ENCODE data around the gene DDRGK1.
"Not testable (repeated sequence)": the region's sequence is repeated elsewhere in the genome, so short reads cannot be mapped to it uniquely, and the experiment has no call there.

DDRGK1 gene

DNA sequence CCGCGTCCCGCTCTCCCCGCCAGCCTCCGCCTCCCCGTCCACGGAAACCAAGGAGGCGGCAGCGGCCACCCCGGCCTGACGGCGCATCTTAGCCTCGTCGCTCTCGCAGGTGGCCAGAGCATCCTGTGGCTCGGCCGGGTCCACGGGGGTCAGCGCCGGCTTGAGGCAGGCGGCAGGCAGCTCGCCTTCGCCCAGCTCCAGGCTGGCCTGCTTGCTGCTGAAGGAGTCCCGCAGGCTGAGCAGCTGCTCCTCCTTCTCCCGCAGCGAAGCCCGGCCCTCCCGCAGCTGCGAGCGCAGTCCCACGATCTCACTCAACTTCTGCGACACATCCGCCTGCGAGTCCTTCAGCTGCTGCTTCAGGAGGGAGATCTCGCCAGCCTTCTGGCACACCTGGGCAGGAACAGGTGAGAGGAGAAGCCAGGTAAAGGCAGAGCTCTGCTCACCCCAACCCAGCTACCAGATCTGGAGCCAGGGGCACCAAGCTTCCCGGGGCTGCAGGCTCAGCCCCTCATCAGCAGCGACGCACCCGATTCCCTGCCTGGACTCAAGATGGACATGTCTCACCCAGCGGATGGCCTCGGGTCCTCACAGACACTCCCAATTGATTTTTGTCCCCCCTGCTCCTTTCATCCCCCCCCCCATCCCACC lies 39.6 kb downstream of the DDRGK1 start:
- no peak for DNase-seq (ENCODE audit: low read depth)

DNA sequence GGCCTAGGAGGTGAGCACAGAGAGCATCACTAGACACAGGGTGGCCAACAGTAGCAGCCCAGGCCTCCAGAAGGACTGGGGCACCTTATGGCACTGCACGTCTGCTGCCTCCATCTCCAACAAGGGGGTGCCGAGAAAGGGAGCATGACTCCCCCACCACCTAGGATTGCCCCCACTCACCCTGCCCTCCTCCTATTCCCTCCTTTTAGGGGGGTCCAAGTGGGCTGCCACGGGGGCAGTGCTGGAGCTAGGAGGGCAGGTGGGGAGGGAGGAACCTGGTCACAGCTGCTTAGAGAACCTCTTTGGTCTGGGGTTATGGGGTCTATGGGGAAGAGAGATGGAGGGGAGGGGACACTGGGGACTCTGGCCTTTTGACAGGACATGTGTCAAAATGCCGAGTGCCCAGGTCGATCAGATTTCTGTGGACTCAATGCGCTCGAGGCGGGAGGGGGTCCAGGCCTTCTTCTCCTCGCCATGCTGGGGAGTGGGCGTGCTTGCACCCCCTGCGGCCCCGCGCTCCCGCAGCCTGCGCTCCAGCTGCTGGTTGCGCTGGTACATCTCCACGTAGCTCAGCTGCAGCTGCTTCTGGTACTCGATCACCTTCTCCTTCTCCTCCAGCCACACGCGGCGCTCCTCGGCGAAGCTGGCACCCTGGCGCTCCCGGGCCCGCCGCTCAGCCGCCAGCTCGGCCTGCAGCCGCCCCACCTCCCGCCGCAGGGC lies 40.3 kb downstream of the DDRGK1 start:
- DNase-seq (ENCODE audit: low read depth): no peak

DNA sequence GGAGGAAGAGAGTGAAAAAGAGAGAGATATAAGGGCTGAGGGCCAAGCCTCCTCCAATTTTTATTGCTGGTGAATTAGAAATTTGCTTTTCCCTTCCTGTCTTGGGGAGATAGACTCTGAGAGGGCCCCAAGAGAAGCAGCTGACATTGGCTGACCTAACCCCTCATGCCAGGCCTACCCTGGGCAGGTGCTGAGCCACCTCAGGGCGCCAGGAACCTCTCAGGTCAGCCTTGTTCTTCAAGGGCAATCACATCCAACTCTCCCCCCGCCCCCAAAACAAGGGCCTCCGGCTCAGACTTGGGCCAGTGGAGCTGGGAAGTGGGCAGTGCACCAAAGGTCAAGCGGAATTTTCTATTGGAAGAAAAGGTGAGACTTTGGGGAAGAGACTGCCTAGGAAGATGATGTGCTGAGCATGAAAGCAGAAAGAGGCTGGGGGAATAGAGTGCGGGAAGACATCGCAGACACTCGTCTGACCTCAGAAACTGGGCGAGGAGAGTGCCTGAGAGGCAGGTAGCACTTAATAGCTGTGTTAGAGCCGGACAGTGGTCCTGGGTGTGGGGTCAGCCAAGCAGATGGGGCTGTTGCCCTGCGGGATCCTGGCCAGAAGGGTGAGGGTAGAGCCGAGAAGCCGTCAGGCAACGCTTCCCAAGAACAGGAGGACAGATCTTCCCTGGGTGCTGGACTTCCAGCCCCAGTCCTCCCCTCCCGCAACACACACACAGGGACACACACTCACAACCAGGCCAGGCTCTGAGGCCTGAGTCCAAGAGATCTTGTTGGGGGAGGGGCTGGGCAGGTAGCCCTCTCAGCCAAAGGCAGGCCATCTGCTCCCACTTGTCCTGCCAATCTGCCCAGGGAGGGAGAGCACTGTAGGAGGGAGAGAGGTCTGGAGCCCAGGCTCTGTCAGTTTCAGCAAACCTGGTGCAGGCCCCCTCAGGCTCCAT lies 41.1 kb downstream of the DDRGK1 start:
- DNase-seq (ENCODE audit: low read depth): no peak

DNA sequence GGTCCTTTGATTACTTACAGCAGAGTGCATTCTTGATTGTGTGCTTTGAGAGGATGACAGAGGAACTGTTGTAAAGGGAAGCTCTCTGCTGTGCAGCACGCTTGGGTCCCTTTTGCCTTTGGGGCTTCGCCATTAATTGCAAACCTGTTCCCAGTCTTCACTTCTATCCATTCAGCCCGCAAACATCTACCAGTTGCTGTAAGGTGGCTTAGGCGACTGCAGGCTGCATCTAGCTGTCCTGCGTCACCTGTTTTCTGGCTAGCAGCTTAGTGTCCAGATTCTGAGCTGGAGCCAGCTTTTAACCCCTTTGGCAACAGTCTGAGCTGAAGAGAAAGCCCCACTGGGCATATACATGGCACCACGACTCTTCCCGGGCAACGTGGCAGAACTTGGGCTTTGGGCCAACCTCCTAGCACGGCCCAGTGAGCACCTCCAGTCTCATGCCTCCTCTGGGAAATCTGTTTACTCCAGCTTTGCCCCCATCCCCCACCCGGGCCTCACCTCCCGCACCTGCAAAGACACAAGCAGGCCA lies 42.3 kb downstream of the DDRGK1 start:
- DNase-seq (ENCODE audit: low read depth): no peak

DNA sequence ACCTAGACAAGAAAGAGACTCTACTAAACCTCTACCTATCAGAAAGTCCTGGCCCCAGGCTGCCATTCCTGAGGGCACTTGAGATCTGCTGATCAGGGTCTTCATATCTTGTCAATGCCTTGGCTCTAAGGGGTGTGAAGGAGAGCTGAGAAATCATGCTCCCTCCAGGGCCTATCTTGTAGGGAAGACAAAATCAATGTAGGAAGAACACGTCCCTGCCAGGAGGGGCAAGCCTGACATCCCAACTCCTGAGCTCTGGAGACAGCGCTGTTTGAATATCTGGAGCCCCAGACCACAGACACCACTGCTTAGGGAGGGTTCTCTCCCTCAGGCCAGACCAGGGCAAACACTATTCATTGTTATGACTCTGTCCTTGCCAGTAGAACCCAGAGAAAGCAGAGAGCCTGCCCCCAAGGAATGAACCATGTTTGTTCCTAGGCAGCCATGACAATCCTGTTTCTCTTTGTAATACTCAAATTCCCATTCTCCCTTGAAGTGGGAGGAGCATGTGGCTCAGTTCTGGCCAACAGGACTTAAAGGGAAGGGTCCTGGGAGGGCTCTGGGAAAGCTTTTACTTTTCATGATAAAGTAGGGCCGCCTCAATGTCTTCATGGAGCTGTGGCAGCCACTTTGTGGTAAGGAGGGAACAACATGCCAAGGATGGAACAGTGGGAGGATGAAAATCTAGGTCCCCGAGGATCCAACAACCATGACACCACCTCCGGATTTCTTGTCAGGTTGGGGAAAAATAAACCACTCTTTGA lies 43.0 kb downstream of the DDRGK1 start:
- no peak for DNase-seq (ENCODE audit: low read depth)

DNA sequence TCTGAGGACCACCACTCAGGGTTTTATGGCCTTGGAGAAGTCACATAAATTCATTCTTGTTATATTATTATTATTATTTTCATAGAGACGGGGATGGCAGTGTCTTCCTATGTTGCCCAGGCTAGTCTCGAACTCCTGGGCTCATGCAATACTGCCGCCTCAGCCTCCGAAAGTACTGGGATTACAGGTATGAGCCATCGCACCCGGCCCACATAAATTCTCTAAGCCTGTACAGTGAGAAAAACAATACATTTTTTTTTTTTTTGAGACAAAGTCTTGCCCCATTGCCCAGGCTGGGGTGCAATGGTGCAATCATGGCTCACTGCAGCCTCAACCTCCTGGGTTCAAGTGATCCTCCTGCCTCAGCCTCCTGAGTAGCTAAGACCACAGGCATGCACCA lies 44.1 kb downstream of the DDRGK1 start:
- DNase-seq (ENCODE audit: low read depth): no peak

DNA sequence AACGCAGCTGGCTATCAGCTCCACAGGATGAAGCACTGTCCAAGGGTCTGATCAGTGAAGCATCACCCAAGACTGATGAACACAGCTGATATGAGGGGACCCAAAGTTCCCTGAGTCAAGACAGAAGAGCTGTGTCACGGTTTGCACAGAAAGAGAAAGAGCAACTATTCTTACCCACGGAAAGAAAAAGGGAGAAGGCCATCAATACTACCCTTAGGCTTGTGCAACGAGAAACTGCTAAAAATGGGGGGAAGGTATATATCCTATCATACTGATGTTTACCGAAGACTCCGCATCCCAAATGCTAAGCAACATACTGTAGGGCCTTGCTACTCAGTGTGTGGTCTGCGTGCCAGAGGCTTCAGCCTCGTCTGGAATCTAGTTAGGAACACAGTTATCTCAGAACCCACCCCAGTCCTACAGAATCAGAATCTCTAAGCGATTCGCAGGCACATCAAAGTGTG lies 45.5 kb downstream of the DDRGK1 start:
- DNase-seq (ENCODE audit: low read depth): no peak

DNA sequence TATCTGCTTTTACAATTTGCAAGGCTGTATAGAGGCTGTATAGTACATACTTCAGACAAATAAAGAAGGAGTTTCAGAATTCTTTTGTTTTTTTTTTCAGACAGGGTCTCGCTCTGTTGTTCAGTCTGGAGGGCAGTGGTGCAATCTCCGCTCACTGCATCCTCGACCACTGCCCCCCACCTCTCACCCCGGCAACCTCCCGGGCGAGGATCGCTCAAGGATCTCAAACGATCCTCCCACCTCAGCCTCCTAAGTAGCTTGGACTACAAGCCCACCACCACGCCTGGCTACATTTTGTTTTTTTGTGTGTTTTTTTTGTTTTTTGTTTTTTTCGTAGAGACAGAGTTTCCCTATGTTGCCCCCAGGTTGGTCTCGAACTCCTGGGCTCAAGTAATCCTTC lies 46.7 kb downstream of the DDRGK1 start:
- DNase-seq (ENCODE audit: low read depth): no peak

DNA sequence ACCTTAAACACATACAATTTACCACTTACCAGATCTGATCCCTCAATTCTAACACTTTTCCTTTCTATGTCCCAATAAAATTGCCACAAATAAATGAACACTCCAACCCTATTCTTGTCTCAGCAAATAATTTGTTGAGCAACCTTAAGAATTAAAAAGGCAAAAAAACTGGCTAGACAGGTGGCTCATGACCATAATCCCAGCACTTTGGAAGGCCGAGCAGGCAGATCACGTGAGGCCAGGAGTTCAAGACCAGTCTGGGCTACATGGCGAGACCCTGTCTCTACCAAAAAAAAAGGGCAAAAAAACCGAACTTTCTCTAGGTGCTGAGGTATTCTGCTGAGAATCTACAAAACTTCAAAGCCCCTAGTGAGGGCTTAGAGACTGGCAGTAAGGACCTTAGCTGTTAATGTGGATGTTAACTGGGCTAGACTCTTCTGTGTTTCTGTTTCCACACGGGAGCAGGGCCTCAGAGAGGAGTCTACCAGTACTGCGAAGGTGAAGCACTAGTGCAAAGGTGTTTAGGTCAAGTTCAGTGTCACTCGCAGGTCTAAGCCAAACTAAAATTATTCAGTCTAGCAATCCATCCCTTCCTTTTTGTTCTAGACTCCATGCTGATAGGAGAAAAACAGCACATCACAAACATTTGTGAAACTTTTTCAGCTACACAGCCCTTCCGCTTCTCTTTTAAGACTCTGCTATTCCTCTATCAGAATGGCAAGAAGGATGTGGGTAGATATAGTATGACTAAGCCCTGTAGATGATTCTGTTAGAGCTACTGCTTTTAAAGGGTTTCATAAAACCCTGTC lies 47.5 kb downstream of the DDRGK1 start:
- DNase-seq (ENCODE audit: low read depth): no peak

DNA sequence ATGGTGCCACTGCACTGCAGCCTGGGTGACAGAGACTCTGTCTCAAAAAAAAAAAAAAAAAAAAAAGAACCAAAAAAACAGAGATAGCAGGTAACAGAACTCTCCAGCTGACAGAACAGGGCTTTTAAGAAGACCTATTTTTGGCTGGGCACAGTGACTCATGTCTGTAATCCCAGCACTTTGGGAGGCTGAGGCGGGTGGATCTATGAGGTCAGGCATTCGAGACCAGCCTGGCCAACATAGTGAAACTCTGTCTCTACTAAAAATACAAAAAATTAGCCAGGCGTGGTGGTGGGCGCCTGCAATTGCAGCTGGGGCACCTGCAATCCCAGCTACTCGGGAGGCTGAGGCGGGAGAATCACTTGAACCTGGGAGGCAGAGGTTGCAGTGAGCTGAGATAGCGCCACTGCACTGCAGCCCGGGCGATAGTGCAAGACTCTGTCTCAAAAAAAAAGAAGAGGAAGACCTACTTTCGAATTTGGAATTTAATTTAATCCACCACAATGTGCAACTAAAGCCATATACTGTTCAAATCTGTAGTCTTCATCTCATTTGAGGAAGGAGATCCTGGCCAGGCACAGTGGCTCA lies 52.3 kb downstream of the DDRGK1 start:
- DNase-seq (ENCODE audit: low read depth): not testable (repeated sequence)

DNA sequence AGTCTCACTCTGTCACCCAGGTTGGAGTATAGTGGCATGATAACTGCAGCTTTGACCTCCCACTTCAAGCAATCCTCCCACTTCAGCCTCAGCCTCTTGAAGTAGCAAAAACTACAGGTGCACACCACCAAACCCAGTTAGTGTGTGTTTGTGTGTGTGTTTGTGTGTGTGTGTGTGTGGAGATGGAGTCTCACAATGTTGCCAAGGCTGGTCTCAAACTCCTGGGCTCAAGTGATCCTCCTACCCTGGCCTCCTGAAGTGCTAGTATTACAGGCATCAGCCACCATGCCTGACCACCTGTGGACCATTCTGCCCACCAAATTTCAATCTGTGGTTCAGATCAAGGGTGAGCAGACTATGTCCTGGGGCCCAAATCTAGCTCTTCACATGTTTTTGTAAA lies 53.6 kb downstream of the DDRGK1 start:
- DNase-seq (ENCODE audit: low read depth): no peak

DNA sequence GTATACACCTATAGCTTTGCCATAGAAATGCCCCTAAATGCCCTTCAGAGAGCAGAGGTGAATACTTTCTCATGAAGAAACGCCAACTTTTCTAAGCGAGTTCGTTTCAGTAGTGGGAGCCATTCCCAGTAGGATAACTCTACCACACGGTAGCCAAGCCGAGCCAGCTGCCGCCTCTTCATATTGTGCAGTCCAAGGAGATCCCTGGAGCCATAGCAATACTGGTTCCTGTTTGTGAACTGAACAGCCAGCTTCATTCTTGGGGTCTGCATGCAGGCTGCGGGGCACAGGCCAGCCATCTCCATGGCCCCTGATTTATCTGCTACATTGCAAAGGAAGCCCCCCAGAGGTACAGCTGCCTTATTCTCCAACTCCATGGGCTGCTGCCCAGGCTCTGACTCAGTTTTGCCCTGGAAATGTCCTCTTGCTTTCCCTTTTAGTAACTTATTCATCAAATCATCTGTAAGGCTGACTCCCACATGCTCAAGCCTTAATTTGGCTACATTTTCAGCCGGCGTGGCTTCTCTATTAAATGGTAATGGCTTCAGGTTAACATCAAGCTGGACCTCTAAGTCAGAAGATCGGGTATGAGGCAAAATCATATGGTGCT lies 57.6 kb downstream of the DDRGK1 start:
- no peak for DNase-seq (ENCODE audit: low read depth)

DNA sequence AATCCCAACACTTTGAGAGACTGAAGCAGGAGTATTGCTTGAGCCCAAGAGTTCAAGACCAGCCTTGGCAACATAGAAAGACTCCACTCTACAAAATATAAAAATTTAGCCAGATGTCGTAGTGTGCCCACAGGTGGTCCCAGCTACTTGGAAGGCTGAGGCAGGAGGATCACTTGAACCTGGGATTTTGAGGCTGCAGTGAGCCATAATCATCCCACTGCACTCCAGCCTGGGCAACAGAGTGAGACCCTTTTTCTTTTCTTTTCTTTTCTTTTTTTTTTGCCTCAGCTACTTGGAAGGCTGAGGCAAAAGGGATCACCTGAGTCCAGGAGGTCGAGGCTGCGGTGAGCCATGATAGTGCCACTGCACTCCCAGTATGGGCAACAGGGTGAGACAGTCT lies 62.7 kb downstream of the DDRGK1 start:
- DNase-seq (ENCODE audit: low read depth): no peak
